GM23338 (cell line): ENCODE measurements around the gene NAA10. TPM values are rescaled to one million over a fixed set of nuclear protein-coding genes. Genes with fewer than 3 reads are reported as not detected.

Source experiments
- ATAC-seq: fragments of 200-7000 bp; cut with Tn5 transposase; 3 replicates; pipeline ENCODE4 v1.9.1; 2020
- DNase-seq: peaks from one replicate; pipeline ENCODE4 v3.0.0-alpha.2; 2015; ENCODE audit warnings: low spot score
- H2AFZ ChIP-seq: fragments of 200-600 bp; sonication (generic); 2 replicates; pipeline ENCODE4 v1.8.0; 2016; ENCODE audit warnings: antibody characterized with exemption, mild to moderate bottlenecking, moderate library complexity
- H3F3A ChIP-seq: fragments of 200-600 bp; sonication (generic); replicated peaks from 2 replicates; pipeline ENCODE4 v1.8.0; 2017; ENCODE audit warnings: antibody characterized with exemption, mixed run types, low read depth
- H3K27ac ChIP-seq: fragments of 200-600 bp; sonication (generic); 2 replicates; pipeline ENCODE4 v1.6.1; 2016; ENCODE audit warnings: low read depth
- H3K27me3 ChIP-seq: fragments of 200-600 bp; sonication (generic); 2 replicates; pipeline ENCODE4 v1.8.0; 2016; ENCODE audit warnings: mild to moderate bottlenecking, mixed run types, moderate library complexity; ENCODE audit not compliant: insufficient read depth
- H3K36me3 ChIP-seq: fragments of 200-600 bp; sonication (generic); 2 replicates; pipeline ENCODE4 v1.8.0; 2016; ENCODE audit warnings: mild to moderate bottlenecking; ENCODE audit not compliant: insufficient read depth
- H3K4me1 ChIP-seq: fragments of 200-600 bp; sonication (generic); 2 replicates; pipeline ENCODE4 v1.8.0; 2016; ENCODE audit warnings: mild to moderate bottlenecking, moderate library complexity; ENCODE audit not compliant: insufficient read depth
- H3K4me2 ChIP-seq: fragments of 200-600 bp; sonication (generic); 2 replicates; pipeline ENCODE4 v1.7.1; 2017; ENCODE audit warnings: mixed run types
- H3K4me3 ChIP-seq: fragments of 200-600 bp; sonication (generic); 2 replicates; pipeline ENCODE4 v1.6.1; 2016; ENCODE audit warnings: mixed run types
- H3K79me2 ChIP-seq: fragments of 200-600 bp; sonication (generic); replicated peaks from 2 replicates; pipeline ENCODE4 v1.8.0; 2017; ENCODE audit warnings: mild to moderate bottlenecking; ENCODE audit not compliant: insufficient read depth
- H3K9me2 ChIP-seq: fragments of 200-600 bp; sonication (generic); 2 replicates; pipeline ENCODE4 v1.8.0; 2017; ENCODE audit not compliant: insufficient read depth
- H4K20me1 ChIP-seq: fragments of 200-600 bp; sonication (generic); replicated peaks from 2 replicates; pipeline ENCODE4 v1.8.0; 2017; ENCODE audit warnings: mild to moderate bottlenecking; ENCODE audit not compliant: insufficient read depth
- H3K27ac Mint-ChIP-seq: 2 replicates; pipeline ENCODE4 v1.8.0; 2020; ENCODE audit warnings: inconsistent platforms, mild to moderate bottlenecking, moderate library complexity, mixed read lengths
- H3K27me3 Mint-ChIP-seq: 3 replicates; pipeline ENCODE4 v1.8.0; 2022; ENCODE audit warnings: low read depth, mild to moderate bottlenecking, moderate library complexity, mixed read lengths, inconsistent platforms; ENCODE audit not compliant: insufficient read depth, poor library complexity
- H3K36me3 Mint-ChIP-seq: 3 replicates; pipeline ENCODE4 v1.8.0; 2021; ENCODE audit warnings: low read depth, mild to moderate bottlenecking, inconsistent platforms, moderate library complexity, mixed read lengths
- H3K4me1 Mint-ChIP-seq: 3 replicates; pipeline ENCODE4 v1.8.0; 2020; ENCODE audit warnings: mild to moderate bottlenecking, inconsistent platforms, mixed read lengths
- H3K4me3 Mint-ChIP-seq: 3 replicates; pipeline ENCODE4 v1.8.0; 2021; ENCODE audit warnings: moderate library complexity, mild to moderate bottlenecking, inconsistent platforms, mixed read lengths
- H3K9me3 Mint-ChIP-seq: 3 replicates; pipeline ENCODE4 v1.8.0; 2020; ENCODE audit warnings: moderate library complexity, mild to moderate bottlenecking, inconsistent platforms, mixed read lengths
- CREB1 ChIP-seq: fragments of 250-450 bp; sonication (Bioruptor Pico); IDR thresholded peaks from 2 replicates; pipeline ENCODE4 v1.5.0; 2020; ENCODE audit warnings: low read depth, mild to moderate bottlenecking, moderate library complexity
- EZH2 ChIP-seq: fragments of 200-600 bp; sonication (generic); IDR thresholded peaks from one replicate; pipeline ENCODE4 v1.8.0; 2017; ENCODE audit warnings: antibody characterized with exemption, mild to moderate bottlenecking, low read depth; ENCODE audit not compliant: unreplicated experiment
- EZH2phosphoT487 ChIP-seq: fragments of 200-600 bp; sonication (generic); IDR thresholded peaks from one replicate; pipeline ENCODE4 v1.8.1; 2018; ENCODE audit warnings: antibody characterized with exemption; ENCODE audit not compliant: unreplicated experiment
- JUNB ChIP-seq: IDR thresholded peaks from one replicate; pipeline ENCODE4 v1.6.1; 2016; ENCODE audit warnings: antibody characterized with exemption; ENCODE audit not compliant: unreplicated experiment
- NANOG ChIP-seq: IDR thresholded peaks from 2 replicates; pipeline ENCODE4 v1.6.1; 2016; ENCODE audit warnings: antibody characterized with exemption, borderline replicate concordance
- POLR2AphosphoS5 ChIP-seq: IDR thresholded peaks from 2 replicates; pipeline ENCODE4 v1.6.1; 2016; ENCODE audit warnings: antibody characterized with exemption, low read depth
- STAT1 ChIP-seq: IDR thresholded peaks from one replicate; pipeline ENCODE4 v1.6.1; 2016; ENCODE audit warnings: antibody characterized with exemption; ENCODE audit not compliant: unreplicated experiment
- ZNF114 ChIP-seq: fragments of 250-450 bp; sonication (Bioruptor Pico); IDR thresholded peaks from 2 replicates; pipeline ENCODE4 v1.5.0; 2020; ENCODE audit warnings: mild to moderate bottlenecking, moderate library complexity
- ZNF331 ChIP-seq: fragments of 250-450 bp; sonication (Bioruptor Pico); IDR thresholded peaks from 2 replicates; pipeline ENCODE4 v1.5.0; 2020; ENCODE audit warnings: low read depth, mild to moderate bottlenecking, moderate library complexity
- polyA plus RNA-seq: library from polyadenylated mRNA; unstranded; fragments of >200 nt; fragmentation: Nextera tagmentation; extraction: Ambion mirVana; gene quantifications from 2 replicates; pipeline ENCODE4 v1.2.1, GENCODE V29; 2016
- total RNA-seq: library from RNA; depleted of rRNA; stranded (reverse); fragments of >200 nt; shearing (Covaris generic); gene quantifications from 2 replicates; pipeline ENCODE4 v1.2.3, GENCODE V29; 2014
- TF ChIP-seq, protein P1 (sequence below): fragments of 250-450 bp; sonication (Bioruptor Pico); IDR thresholded peaks from 2 replicates; pipeline ENCODE4 v1.5.0; 2020; ENCODE audit warnings: mild to moderate bottlenecking, moderate library complexity
- TF ChIP-seq, protein P2 (sequence below): IDR thresholded peaks from 2 replicates; pipeline ENCODE4 v1.6.1; 2016; ENCODE audit warnings: antibody characterized with exemption
- TF ChIP-seq, protein P3 (sequence below), 2 experiments: fragments of 200-600 bp in 1 of 2; sonication (generic) in 1 of 2; conservative IDR thresholded peaks; 2 replicates each; pipeline versions ENCODE4 v1.5.1 to v1.6.1; 2016 to 2017; ENCODE audit warnings: antibody characterized with exemption in 2 of 2, low read depth in 2 of 2, mild to moderate bottlenecking in 2 of 2, moderate library complexity in 1 of 2
- TF ChIP-seq, protein P4 (sequence below): IDR thresholded peaks from one replicate; pipeline ENCODE4 v1.6.1; 2018; ENCODE audit warnings: antibody characterized with exemption; ENCODE audit not compliant: unreplicated experiment

NAA10 gene
- total and polyA plus RNA-seq, 2 experiments from 2014 or later, result 136 to 145 TPM

DNA sequence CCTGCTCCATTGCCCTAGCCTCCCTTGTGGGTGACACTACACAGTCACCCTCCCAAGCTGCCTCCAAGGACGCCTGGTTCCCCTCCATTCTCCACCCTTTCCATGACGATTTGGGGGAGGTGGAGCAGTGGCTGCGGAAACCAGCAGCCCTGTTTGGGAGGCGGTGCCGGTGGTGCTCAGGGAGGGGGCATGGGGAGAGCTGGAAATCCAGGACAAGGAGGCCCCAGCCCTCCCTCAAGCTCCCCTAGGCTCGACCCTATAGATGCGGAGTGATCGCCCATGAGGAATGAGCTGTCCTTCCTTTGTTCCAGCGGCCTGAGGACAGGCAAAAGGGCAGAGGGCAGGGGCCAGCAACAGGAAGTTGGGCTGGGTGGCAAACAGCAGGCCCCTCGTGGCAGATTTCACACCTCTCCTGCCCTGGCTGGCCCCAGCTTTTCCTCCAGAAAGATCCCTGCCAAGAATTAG lies 13.2 kb upstream of the NAA10 start:
- Mint-ChIP-seq H3K4me3 (peak overlapping the region; percentile 43; the same call in 1 of the 3 replicates), H3K27ac (peak overlapping the region; percentile 95), H3K27me3 (peaks cover 5% of the 10 kb centered on the region), H3K36me3 (peaks cover 40% of the 10 kb centered on the region), H3K9me3 (no peaks in the 10 kb centered on the region), H3K4me1 (peaks cover 22% of the 10 kb centered on the region)
- Histone ChIP-seq H3K79me2 (no peaks in the 10 kb centered on the region), H4K20me1 (no peaks in the 10 kb centered on the region), H3K27me3 (no peaks in the 10 kb centered on the region), H3K27ac (peak overlapping the region; percentile 84), H3K4me2 (no peak overlapping the region), H3K4me1 (no peaks in the 10 kb centered on the region; the same call in 1 of the 2 replicates), H3K4me3 (no peak overlapping the region), H3F3A (no peaks in the 10 kb centered on the region), H3K36me3 (no peaks in the 10 kb centered on the region; the same call in 1 of the 2 replicates), H2AFZ (no peak overlapping the region), H3K9me2 (no peaks in the 10 kb centered on the region)
- no peak for DNase-seq
- ATAC-seq, result no peak
- TF ChIP-seq STAT1, result no peak
- TF ChIP-seq EZH2, result no peak
- no peak for TF ChIP-seq POLR2AphosphoS5
- TF ChIP-seq, protein P1, sequence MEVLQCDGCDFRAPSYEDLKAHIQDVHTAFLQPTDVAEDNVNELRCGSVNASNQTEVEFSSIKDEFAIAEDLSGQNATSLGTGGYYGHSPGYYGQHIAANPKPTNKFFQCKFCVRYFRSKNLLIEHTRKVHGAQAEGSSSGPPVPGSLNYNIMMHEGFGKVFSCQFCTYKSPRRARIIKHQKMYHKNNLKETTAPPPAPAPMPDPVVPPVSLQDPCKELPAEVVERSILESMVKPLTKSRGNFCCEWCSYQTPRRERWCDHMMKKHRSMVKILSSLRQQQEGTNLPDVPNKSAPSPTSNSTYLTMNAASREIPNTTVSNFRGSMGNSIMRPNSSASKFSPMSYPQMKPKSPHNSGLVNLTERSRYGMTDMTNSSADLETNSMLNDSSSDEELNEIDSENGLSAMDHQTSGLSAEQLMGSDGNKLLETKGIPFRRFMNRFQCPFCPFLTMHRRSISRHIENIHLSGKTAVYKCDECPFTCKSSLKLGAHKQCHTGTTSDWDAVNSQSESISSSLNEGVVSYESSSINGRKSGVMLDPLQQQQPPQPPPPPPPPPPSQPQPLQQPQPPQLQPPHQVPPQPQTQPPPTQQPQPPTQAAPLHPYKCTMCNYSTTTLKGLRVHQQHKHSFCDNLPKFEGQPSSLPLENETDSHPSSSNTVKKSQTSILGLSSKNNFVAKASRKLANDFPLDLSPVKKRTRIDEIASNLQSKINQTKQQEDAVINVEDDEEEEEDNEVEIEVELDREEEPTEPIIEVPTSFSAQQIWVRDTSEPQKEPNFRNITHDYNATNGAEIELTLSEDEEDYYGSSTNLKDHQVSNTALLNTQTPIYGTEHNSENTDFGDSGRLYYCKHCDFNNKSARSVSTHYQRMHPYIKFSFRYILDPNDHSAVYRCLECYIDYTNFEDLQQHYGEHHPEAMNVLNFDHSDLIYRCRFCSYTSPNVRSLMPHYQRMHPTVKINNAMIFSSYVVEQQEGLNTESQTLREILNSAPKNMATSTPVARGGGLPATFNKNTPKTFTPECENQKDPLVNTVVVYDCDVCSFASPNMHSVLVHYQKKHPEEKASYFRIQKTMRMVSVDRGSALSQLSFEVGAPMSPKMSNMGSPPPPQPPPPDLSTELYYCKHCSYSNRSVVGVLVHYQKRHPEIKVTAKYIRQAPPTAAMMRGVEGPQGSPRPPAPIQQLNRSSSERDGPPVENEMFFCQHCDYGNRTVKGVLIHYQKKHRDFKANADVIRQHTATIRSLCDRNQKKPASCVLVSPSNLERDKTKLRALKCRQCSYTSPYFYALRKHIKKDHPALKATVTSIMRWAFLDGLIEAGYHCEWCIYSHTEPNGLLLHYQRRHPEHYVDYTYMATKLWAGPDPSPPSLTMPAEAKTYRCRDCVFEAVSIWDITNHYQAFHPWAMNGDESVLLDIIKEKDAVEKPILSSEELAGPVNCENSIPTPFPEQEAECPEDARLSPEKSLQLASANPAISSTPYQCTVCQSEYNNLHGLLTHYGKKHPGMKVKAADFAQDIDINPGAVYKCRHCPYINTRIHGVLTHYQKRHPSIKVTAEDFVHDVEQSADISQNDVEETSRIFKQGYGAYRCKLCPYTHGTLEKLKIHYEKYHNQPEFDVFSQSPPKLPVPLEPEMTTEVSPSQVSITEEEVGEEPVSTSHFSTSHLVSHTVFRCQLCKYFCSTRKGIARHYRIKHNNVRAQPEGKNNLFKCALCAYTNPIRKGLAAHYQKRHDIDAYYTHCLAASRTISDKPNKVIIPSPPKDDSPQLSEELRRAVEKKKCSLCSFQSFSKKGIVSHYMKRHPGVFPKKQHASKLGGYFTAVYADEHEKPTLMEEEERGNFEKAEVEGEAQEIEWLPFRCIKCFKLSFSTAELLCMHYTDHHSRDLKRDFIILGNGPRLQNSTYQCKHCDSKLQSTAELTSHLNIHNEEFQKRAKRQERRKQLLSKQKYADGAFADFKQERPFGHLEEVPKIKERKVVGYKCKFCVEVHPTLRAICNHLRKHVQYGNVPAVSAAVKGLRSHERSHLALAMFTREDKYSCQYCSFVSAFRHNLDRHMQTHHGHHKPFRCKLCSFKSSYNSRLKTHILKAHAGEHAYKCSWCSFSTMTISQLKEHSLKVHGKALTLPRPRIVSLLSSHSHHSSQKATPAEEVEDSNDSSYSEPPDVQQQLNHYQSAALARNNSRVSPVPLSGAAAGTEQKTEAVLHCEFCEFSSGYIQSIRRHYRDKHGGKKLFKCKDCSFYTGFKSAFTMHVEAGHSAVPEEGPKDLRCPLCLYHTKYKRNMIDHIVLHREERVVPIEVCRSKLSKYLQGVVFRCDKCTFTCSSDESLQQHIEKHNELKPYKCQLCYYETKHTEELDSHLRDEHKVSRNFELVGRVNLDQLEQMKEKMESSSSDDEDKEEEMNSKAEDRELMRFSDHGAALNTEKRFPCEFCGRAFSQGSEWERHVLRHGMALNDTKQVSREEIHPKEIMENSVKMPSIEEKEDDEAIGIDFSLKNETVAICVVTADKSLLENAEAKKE (CRISPR knock-in tag), result no peak
- TF ChIP-seq, protein P2, sequence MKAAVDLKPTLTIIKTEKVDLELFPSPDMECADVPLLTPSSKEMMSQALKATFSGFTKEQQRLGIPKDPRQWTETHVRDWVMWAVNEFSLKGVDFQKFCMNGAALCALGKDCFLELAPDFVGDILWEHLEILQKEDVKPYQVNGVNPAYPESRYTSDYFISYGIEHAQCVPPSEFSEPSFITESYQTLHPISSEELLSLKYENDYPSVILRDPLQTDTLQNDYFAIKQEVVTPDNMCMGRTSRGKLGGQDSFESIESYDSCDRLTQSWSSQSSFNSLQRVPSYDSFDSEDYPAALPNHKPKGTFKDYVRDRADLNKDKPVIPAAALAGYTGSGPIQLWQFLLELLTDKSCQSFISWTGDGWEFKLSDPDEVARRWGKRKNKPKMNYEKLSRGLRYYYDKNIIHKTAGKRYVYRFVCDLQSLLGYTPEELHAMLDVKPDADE, result no peak
- no peak for TF ChIP-seq EZH2phosphoT487
- TF ChIP-seq CREB1 (CRISPR knock-in tag), result no peak
- TF ChIP-seq JUNB, result no peak
- TF ChIP-seq, protein P3, sequence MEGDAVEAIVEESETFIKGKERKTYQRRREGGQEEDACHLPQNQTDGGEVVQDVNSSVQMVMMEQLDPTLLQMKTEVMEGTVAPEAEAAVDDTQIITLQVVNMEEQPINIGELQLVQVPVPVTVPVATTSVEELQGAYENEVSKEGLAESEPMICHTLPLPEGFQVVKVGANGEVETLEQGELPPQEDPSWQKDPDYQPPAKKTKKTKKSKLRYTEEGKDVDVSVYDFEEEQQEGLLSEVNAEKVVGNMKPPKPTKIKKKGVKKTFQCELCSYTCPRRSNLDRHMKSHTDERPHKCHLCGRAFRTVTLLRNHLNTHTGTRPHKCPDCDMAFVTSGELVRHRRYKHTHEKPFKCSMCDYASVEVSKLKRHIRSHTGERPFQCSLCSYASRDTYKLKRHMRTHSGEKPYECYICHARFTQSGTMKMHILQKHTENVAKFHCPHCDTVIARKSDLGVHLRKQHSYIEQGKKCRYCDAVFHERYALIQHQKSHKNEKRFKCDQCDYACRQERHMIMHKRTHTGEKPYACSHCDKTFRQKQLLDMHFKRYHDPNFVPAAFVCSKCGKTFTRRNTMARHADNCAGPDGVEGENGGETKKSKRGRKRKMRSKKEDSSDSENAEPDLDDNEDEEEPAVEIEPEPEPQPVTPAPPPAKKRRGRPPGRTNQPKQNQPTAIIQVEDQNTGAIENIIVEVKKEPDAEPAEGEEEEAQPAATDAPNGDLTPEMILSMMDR (conservative IDR thresholded peaks at IDR 0.05; ENCODE audit: low read depth in 2 of 2), result no peak
- no peak for TF ChIP-seq ZNF114
- TF ChIP-seq ZNF331, result no peak
- TF ChIP-seq, protein P4, sequence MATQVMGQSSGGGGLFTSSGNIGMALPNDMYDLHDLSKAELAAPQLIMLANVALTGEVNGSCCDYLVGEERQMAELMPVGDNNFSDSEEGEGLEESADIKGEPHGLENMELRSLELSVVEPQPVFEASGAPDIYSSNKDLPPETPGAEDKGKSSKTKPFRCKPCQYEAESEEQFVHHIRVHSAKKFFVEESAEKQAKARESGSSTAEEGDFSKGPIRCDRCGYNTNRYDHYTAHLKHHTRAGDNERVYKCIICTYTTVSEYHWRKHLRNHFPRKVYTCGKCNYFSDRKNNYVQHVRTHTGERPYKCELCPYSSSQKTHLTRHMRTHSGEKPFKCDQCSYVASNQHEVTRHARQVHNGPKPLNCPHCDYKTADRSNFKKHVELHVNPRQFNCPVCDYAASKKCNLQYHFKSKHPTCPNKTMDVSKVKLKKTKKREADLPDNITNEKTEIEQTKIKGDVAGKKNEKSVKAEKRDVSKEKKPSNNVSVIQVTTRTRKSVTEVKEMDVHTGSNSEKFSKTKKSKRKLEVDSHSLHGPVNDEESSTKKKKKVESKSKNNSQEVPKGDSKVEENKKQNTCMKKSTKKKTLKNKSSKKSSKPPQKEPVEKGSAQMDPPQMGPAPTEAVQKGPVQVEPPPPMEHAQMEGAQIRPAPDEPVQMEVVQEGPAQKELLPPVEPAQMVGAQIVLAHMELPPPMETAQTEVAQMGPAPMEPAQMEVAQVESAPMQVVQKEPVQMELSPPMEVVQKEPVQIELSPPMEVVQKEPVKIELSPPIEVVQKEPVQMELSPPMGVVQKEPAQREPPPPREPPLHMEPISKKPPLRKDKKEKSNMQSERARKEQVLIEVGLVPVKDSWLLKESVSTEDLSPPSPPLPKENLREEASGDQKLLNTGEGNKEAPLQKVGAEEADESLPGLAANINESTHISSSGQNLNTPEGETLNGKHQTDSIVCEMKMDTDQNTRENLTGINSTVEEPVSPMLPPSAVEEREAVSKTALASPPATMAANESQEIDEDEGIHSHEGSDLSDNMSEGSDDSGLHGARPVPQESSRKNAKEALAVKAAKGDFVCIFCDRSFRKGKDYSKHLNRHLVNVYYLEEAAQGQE, result no peak
- TF ChIP-seq NANOG, result no peak
